Measurements from ENCODE around the gene OPCML. TPM values are rescaled to one million over a fixed set of nuclear protein-coding genes. Genes with fewer than 3 reads are reported as not detected.

OPCML gene
- total RNA-seq, 3 donors from 2014 or later (not counting 1 experiment from before 2014, with no cell fraction given), result not detected

DNA sequence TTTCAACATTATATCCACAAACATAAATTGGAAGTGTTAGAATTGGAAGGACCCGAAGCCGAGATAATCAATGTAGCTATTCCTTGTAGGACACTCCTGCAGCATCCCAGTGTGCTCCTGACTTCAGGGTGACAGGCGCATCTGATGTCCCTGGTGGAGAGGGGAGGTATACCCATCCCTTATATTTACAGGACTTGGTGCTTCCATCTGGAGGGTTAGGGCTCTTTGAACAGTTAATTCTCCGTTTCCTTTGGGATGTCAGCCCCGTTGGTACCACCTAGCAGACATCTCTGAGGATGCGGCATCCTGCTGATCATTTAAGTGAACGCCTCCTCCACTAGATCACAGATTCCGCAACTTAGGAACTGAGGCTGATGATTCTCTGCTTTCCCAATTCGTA lies 451.3 kb downstream of the OPCML start:
- 84% methylated on average over 8 of the region's 9 CpGs for WGBS (ENCODE audit: insufficient coverage)
- Mint-ChIP-seq H3K27me3 (ENCODE audit: low read depth in 2 of 2) (peaks cover 13 to 32% of the 10 kb centered on the region in 2 donors), H3K36me3 (no peaks in the 10 kb centered on the region), H3K27ac (no peak overlapping the region), H3K9me3 (no peaks in the 10 kb centered on the region), H3K4me3 (no peak overlapping the region), H3K4me1 (peaks cover 0 to 4% of the 10 kb centered on the region in 2 donors)
- Histone ChIP-seq H3K27me3 (ENCODE audit: control insufficient read depth, insufficient read depth, low read length) (peaks cover 4% of the 10 kb centered on the region), H3K36me3 (ENCODE audit: control insufficient read depth, insufficient read depth, low read length) (no peaks in the 10 kb centered on the region), H3K4me1 (ENCODE audit: control insufficient read depth, insufficient read depth, low read length) (peaks cover 4% of the 10 kb centered on the region), H3K27ac (ENCODE audit: low read length) (no peak overlapping the region), H3K4me3 (ENCODE audit: low read length) (no peak overlapping the region), H3K9me3 (ENCODE audit: control insufficient read depth, insufficient read depth, low read length) (no peaks in the 10 kb centered on the region)
- DNase-seq, result no peak
- TF ChIP-seq CTCF (IDR thresholded peaks at IDR 0.05), result no peak
- intact Hi-C loops (cut with micrococcal nuclease), result no loop called here
- ATAC-seq, result no peak

DNA sequence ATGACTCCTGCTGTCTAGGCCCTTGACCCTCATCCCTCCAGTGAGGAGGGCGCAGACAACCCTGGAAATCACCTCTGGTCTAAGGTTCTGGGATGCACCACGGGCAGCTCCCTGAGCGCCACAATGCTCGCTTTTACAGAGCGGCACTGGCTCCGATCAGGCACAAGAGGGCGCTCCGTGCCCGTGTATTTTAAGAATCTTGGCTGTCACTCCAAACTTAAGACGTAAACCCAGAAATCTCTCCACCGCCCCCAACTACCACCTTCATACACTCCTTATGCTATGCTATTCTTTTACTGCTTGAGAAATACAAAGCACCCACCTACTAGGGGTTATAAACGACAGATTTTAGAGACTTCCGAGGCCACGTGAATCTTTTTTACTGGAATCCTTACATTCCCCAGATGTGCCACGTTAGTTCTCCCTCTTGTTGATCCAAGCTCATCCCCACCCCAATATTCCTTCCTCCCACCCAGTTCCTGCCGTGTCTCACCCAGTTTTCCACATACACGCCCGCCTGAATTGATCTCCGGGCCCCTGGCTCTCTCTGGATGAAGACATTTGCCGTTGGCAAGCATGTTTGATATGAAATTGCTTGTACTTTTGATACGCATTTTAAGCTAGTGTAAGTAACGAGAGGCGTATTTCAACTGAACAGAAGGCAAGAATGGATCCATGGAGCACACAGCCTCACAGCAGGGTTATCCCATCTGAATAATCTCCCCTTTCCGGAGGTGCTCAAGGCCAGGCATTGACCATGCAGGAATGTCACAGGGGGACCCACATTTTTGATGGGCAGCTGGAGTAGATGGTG lies 453.5 kb downstream of the OPCML start:
- Mint-ChIP-seq H3K4me1 (peaks cover 0 to 4% of the 10 kb centered on the region in 2 donors), H3K4me3 (no peak overlapping the region), H3K27me3 (ENCODE audit: low read depth in 2 of 2) (peaks cover 9 to 15% of the 10 kb centered on the region in 2 donors), H3K9me3 (no peaks in the 10 kb centered on the region), H3K27ac (no peak overlapping the region), H3K36me3 (no peaks in the 10 kb centered on the region)
- TF ChIP-seq CTCF (IDR thresholded peaks at IDR 0.05), result peak; percentile 15
- 33% methylated on average over 24 of the region's 24 CpGs for WGBS (ENCODE audit: insufficient coverage)
- H3K27ac ChIP-seq (ENCODE audit: low read length), result no peak overlapping the region
- H3K36me3 ChIP-seq (ENCODE audit: control insufficient read depth, insufficient read depth, low read length), result no peaks in the 10 kb centered on the region
- H3K9me3 ChIP-seq (ENCODE audit: control insufficient read depth, insufficient read depth, low read length), result no peaks in the 10 kb centered on the region
- no peak for ATAC-seq
- peaks cover 4% of the 10 kb centered on the region for H3K4me1 ChIP-seq (ENCODE audit: control insufficient read depth, insufficient read depth, low read length)
- no peak overlapping the region for H3K4me3 ChIP-seq (ENCODE audit: low read length)
- intact Hi-C loops (cut with micrococcal nuclease), result no loop called here
- H3K27me3 ChIP-seq (ENCODE audit: control insufficient read depth, insufficient read depth, low read length), result peaks cover under 1% of the 10 kb centered on the region
- peak in 1 of 2 donors; percentile 11 for DNase-seq

- 91% methylated on average over 16 of the region's 16 CpGs for WGBS (ENCODE audit: insufficient coverage)
- H3K27ac Mint-ChIP-seq, result no peak overlapping the region
Observed at GRCh38 chr11:133078012-133078411, 454.3 kb downstream of the OPCML start.

More at GRCh38 chr11:133078012-133078411, 454.3 kb downstream of the OPCML start:
- Histone ChIP-seq H3K36me3 (ENCODE audit: control insufficient read depth, insufficient read depth, low read length) (no peaks in the 10 kb centered on the region), H3K9me3 (ENCODE audit: control insufficient read depth, insufficient read depth, low read length) (no peaks in the 10 kb centered on the region), H3K27me3 (ENCODE audit: control insufficient read depth, insufficient read depth, low read length) (no peaks in the 10 kb centered on the region), H3K4me1 (ENCODE audit: control insufficient read depth, insufficient read depth, low read length) (no peaks in the 10 kb centered on the region), H3K4me3 (ENCODE audit: low read length) (no peak overlapping the region), H3K27ac (ENCODE audit: low read length) (no peak overlapping the region)
- peaks cover 0 to 1% of the 10 kb centered on the region in 2 donors for H3K4me1 Mint-ChIP-seq
- no peak for DNase-seq
- no peaks in the 10 kb centered on the region for H3K9me3 Mint-ChIP-seq
- H3K36me3 Mint-ChIP-seq, result no peaks in the 10 kb centered on the region
- intact Hi-C loops (cut with micrococcal nuclease), result no loop called here
- no peak for ATAC-seq
- H3K4me3 Mint-ChIP-seq, result no peak overlapping the region
- TF ChIP-seq CTCF (IDR thresholded peaks at IDR 0.05), result no peak
- peaks cover 9 to 10% of the 10 kb centered on the region in 2 donors for H3K27me3 Mint-ChIP-seq (ENCODE audit: low read depth in 2 of 2)

All from natural killer cell (primary cell).